Activated CD8-positive, alpha-beta memory T cell treated with anti-CD3 and anti-CD28 coated beads for 36 hours (primary cell): Measurements from ENCODE around the gene ZSCAN25. TPM values are rescaled to one million over a fixed set of nuclear protein-coding genes. Genes with fewer than 3 reads are reported as not detected.
"Not testable (repeated sequence)": the region's sequence is repeated elsewhere in the genome, so short reads cannot be mapped to it uniquely, and the experiment has no call there.

Experiments used
- CTCF ChIA-PET: fragments of 350-600 bp; sonication (Branson Sonifier 250); formaldehyde crosslinking; loops from one replicate; lab custom pipeline; 2021; ENCODE audit warnings: antibody characterized with exemption; lab: Charles Lee
- POLR2A ChIA-PET: fragments of 350-600 bp; sonication (Branson Sonifier 250); formaldehyde crosslinking; loops from one replicate; lab custom pipeline; 2021; ENCODE audit warnings: antibody characterized with exemption; lab: Charles Lee
- total RNA-seq, 2 experiments: library from RNA; stranded (reverse); gene quantifications; one replicate each; pipeline ENCODE4 v1.2.3, GENCODE V29; 2021

The ZSCAN25 gene
- total RNA-seq, 2 experiments from 2014 or later = 24.8 to 27.8 TPM

DNA sequence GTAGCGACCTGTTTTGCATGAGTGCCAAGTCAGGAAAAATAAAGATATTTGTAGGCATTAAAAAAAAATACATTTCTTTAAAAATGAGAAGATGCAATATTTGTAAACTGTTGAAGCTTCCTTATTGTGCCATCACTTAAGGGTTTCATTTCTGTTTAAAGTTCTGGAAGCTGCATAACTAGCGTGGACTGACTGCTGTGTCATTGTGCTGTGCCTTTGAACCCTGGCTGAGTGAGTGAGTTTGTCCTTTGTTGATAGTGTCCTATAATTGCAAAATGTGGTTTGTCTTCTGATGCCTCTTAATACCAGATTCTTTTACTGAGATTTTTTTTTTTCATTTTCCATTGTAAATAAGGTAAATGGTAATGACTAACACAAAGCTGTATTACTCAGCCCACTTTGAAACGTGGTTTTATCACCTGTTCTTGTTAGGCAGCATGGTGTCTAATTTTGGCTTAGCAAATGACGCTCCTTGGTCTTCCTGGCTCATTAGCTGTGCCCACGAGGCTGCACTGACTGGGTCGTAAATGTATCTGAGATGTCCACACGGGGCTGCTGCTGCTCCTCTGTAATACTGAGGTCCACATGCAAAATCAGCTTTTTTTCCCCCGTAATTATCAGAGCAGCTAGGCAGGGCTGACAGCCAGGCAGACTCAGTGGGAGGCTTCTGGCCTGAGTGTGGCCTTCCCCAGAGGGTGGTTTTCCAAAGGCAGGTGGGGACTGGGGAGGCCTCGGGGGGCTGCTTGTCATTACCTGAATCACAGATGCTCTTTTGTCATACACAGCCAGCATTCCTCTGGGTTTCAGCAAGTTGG, 14.8 kb downstream of the ZSCAN25 start:
- ChIA-PET POLR2A (interaction anchor here (0.6 to 1.8 kb wide), 4 partner anchors 11 to 451 kb away, joined by 3 to 7 read pairs (median 5); partner anchors contain the start of genes TRIM4 and ZSCAN25), CTCF (interaction anchor here (0.7 to 1.0 kb wide), 3 partner anchors 10 to 209 kb away, joined by 3 read pairs; no protein-coding TSS in a partner anchor)

DNA sequence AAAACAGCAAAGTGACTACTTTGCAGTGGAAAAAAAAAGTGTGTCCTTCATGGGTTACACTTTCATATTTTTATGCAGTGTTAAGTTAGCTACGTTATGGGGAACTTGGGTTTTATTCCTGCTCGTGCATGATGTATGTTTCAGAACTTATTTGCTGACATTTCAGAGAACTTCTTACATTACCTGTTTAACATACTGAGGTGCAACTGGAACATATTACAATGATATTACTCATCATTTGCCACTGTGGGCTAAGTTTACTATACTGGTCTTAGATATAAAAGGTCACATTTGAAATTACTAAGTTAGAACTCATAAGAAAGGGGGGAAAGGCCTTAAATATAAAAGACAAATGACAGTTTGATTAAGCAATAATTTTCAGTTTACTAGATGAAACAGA, 20.7 kb downstream of the ZSCAN25 start:
- CTCF ChIA-PET, POLR2A ChIA-PET: not testable (repeated sequence)

DNA sequence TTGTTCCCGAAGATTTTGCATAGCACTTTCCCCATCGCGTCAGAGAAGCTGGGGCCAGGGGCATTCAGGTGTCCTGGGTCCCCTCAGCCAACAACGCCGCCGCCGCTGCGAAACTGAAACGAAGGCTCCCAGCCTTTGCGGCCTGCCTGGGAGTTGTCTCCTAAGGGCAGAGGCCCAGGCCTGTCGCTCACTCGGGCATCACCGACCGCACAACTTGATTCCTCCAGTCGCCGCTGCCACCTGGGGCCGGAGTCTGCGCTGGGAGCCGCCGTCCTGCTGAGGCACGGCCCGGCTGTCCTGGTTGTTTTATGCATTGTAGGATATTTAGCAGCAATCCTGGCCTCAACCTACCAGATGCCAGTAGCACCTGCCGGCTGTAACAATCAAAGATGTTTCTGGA, 22.0 kb downstream of the ZSCAN25 start:
- ChIA-PET POLR2A (no interaction called here), CTCF (interaction anchor here (1.4 kb wide), 1 partner anchor 22 kb away, joined by 3 read pairs; the partner anchor contains the start of gene ZSCAN25)

DNA sequence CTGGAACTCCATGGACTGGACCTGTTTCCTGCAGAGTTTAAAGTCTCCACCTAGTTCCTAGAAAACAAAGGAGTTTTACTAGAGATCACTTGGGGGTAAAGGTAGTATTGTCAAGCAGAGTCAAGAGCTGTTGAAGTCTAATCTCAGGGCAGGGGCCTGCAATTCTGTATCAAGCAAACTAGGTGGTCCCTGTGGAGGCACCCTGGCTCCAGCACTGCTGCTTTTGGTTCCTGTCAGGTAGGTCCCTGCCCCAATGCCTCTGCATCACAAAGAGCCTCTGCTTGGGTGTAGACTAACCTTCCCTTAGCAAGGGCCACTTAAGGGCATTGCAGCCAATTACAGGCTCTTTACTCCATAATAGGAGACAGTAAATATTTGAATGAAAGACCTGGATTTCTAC, 22.5 kb downstream of the ZSCAN25 start:
- ChIA-PET POLR2A (no interaction called here), CTCF (interaction anchor here (1.4 kb wide), 1 partner anchor 23 kb away, joined by 3 read pairs; the partner anchor contains the start of gene ZSCAN25)

DNA sequence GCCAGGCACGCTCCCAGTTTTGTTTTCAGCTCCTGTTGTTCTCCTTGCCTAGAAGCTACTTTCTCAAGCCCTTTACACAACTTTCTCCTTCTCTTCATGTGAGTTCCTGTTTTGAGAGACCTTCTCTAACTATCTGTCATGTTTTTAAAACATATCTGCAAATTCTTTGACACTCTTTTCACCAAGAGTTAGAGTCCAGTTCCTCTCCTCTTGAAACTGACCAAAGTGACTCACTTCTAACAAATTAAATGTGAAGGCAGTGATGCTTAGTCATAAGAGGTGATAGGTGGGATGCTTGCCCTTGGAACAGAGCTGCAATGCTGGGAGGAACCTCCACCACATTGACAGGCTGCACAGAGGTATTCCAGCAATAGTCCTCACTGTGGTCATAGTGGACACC, 25.3 kb downstream of the ZSCAN25 start:
- POLR2A ChIA-PET = interaction anchor here (0.6 kb wide), 1 partner anchor 173 kb away, joined by 3 read pairs; no protein-coding TSS in a partner anchor
- CTCF ChIA-PET = interaction anchor here (0.8 kb wide), 1 partner anchor 10 kb away, joined by 3 read pairs; no protein-coding TSS in a partner anchor

DNA sequence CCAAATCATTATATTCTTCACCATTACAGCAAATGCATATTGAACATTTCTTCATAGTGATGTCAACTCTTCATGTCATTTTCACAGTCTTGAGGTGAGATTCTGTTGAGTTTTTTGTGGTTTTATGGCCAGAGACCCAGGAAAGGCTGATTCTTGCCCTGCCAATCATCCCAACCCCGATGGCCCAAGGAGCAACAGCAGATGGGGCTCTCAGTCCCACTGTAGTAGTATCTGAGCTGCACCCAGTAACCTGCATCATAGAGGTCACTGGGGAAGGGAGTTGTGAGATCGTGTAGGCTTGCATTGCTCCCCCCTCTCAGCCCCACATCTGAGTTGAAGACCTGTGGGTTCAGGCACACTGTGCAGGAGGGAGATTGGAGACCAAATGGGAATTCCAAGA, 26.7 kb downstream of the ZSCAN25 start:
- ChIA-PET CTCF (no interaction called here), POLR2A (no interaction called here)

DNA sequence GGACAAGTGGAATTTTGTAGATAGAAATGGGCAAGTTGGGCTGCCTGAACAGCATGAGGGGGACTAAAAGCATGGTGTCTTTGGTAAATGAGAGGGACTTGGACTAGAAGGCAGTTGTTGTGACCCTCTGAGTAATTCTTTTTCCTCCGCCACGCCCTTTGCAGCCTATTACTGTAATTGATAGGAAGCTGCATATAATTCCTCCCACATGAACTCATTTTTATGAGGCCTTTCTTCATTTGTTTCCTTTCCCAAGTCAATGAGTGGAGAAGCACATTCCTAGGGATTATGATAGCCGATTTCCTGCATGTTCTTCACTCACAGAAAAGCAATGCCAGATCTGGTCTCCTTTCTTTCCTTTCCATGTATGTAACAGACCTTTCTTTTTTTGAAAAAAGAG, 27.7 kb downstream of the ZSCAN25 start:
- CTCF ChIA-PET = no interaction called here
- POLR2A ChIA-PET = no interaction called here

DNA sequence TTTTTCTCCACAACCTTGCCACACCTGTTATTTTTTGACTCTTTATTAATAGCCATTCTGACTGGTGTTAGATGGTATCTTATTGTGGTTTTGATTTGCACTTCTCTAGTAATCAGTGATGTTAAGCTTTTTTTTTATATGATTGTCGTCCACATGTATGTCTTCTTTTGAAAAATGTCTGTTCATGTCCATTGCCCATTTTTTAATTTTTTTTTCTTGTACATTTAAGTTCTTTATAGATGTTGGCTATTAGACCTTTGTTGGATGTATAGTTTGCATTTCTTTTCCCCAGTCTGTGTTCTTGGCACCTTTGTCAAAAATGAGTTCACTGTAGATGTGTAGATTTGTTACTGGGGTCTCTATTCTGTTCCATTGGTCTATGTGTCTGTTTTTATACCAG, 28.8 kb downstream of the ZSCAN25 start:
- POLR2A ChIA-PET = no interaction called here
- CTCF ChIA-PET = no interaction called here

DNA sequence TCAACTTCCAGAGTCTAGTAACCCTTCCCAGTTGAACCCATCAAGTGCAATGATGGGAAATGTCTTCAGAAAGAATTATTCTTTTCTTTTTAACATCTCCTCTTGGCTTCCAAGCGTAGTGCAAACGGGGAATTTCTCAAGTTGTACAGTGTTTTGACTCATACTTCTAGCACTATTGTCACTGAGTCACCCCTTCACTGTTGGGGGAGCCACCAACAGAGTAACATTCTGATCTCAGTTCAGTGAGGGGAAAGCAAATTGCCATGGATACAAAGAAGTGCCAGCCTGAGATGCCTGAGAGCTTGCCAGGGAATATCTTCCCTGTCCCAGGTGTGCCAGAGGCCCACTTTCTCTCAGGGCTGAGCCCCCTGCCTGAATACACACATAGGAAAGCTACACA, 32.1 kb downstream of the ZSCAN25 start:
- CTCF ChIA-PET = no interaction called here
- POLR2A ChIA-PET = no interaction called here

DNA sequence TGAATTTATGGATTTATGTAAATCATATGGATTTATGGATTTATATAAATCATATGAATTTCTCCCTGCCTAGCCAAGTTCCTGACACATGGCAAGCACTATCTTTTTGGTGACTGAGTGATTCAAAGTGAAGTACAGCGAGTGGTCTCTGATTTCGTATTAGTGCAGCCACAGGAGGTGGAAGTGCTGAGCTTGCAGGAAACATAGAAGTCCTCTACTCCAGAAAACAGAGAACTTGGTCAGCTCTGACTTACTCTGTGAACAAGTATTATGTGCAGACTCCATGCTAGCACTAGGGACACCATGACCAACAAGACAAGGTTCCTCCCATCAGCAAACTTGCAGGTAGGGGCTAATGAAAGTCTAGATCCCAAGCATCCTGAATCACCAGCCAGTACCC, 34.5 kb downstream of the ZSCAN25 start:
- CTCF ChIA-PET = interaction anchor here (1.1 kb wide), 1 partner anchor 74 kb away, joined by 3 read pairs; no protein-coding TSS in a partner anchor
- POLR2A ChIA-PET = no interaction called here

DNA sequence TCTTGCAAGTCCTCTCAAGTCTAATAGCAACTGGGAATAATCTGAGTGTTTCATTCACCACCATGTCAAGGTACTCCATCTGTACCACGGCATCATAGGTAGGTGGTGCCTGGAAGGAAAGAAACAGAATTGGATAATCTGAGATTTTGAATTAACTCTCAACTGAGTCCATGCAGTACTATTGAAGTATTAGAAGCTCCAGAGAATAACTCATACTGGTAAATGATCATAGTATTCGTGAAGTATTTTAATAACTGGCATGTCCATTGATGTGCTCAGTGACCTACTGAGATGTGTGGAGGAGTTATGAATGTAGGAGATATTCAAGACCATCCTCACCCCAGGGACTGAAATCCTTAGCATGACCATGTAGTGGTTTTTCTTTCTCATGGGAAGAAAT, 35.9 kb downstream of the ZSCAN25 start:
- CTCF ChIA-PET = interaction anchor here (0.6 kb wide), 1 partner anchor 37 kb away, joined by 3 read pairs; no protein-coding TSS in a partner anchor
- POLR2A ChIA-PET = no interaction called here

DNA sequence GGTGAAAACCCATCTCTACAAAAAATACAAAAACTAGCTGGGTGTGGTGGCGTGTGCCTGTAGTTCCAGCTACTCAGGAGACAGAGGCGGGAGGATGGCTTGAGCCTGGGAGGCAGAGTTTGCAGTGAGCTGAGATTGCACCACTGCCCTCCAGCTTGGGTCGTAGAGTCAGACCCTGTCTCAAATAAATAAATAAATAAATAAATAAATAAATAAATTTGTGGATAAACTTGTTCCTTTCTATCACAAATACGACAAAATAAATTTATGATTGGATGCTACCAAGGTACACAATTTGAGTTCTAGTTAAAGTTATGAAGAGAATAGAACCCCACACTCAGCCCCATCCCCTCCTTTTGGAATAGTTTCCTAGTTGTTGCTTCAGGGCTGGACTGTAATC, 36.5 kb downstream of the ZSCAN25 start:
- POLR2A ChIA-PET, CTCF ChIA-PET: not testable (repeated sequence)

DNA sequence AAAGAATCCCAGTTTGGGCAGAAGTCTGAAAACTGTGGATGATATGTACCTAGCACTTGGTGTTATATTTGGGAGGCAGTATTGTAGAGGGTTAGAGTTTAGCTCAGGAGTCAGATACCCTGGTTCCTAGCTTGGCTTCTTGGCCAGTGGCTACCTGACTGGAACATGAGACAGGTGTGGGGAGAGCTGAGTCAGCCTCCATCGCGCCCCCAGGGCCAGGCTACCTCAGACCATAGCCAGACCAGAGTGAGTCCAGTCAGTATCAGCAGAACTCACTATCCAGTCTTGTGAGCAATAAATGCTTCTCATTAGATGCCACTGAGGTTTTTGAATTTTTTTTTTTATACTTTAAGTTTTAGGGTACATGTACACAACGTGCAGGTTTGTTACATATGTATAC, 37.0 kb downstream of the ZSCAN25 start:
- ChIA-PET POLR2A (no interaction called here), CTCF (no interaction called here)

DNA sequence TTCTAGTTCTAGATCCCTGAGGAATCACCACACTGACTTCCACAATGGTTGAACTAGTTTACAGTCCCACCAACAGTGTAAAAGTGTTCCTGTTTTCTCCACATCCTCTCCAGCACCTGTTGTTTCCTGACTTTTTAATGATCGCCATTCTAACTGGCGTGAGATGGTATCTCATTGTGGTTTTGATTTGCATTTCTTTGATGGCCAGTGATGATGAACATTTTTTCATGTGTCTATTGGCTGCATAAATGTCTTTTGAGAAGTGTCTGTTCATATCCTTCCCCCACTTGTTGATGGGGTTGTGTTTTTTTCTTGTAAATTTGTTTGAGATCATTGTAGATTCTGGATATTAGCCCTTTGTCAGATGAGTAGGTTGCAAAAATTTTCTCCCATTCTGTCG, 37.9 kb downstream of the ZSCAN25 start:
- POLR2A ChIA-PET, CTCF ChIA-PET: not testable (repeated sequence)

DNA sequence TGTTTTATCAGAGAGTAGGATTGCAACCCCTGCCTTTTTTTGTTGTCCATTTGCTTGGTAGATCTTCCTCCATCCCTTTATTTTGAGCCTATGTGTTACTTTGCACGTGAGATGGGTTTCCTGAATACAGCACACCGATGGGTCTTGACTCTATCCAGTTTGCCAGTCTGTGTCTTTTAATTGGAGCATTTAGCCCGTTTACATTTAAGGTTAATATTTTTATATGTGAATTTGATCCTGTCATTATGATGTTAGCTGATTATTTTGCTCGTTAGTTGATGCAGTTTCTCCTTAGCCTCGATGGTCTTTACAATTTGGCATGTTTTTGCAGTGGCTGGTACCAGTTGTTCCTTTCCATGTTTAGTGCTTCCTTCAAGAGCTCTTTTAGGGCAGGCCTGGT, 41.1 kb downstream of the ZSCAN25 start:
- POLR2A ChIA-PET, CTCF ChIA-PET: not testable (repeated sequence)

DNA sequence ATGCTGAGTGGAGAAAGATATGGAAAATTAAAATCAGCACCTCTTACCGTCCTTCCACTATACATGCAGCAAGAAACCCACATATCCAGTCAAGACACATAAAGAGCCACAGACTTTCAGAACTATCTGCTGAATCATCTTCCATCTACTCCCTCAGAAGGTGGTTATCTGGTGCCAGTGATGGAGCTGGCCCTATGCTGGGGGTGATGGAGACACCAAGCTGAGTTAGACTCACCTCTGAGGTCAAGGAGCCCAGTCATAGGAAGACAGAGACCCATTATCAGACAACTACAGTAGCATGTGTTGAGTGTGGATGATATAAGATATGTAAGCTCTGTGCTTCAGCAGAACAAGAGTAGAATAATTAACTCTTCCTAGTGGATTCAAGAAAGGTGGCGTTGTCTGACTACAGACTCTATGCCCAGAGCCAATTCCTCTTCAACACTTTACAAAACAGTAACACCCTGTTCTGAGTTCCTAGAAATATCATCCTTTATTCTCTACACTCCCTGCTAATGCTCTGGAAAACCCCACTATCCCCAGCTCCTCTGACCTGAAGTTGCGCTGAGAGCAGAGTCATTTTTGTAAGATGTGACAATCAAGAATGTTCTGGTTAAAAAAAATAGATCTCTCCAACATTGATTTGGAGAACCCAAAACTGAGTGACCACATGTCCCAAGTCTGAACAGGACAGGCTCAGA, 48.7 kb downstream of the ZSCAN25 start:
- CTCF ChIA-PET = interaction anchor here (0.8 to 1.2 kb wide), 2 partner anchors 34 to 1022 kb away, joined by 3 read pairs; no protein-coding TSS in a partner anchor

DNA sequence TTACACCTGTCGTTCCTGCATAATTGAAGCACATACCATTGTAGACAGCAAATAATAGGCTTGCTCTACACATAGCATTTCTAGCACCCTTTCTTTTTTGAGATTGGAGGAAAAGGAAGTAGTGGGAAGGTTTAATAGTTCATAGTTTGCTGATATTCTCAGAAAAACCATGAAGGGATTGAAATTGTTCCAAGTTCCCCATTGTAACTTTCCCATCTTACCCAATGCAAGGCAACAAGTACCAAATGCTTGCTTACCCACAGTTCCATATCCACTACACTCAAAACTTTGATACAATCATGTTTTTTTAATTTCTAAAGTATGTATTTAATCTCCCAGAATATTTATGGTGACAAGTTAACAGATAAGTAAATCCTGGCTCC, 49.3 kb downstream of the ZSCAN25 start:
- CTCF ChIA-PET = no interaction called here
- POLR2A ChIA-PET = no interaction called here

More for the DNA sequence above, 48.7 kb downstream of the ZSCAN25 start:
- POLR2A ChIA-PET = no interaction called here

DNA sequence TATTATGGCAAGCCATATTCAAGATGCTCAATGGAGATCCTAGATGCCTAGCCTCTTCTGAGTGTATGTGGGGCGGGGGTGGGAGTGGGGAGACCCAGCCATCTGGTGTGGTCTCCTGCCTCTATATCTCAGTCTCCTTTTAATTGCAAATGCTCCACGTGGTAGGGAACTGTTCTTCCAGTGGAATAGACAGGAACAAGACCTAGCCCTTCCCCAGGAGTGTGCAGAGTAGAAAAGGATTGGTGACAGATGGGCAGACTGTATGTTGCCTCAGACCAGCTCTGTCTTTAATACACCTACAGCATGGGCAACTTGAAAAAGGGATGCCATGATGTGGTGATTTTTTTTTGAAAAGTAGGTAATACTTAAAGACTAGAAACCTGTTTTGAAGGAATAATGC, 50.4 kb downstream of the ZSCAN25 start:
- POLR2A ChIA-PET = no interaction called here
- CTCF ChIA-PET = no interaction called here

DNA sequence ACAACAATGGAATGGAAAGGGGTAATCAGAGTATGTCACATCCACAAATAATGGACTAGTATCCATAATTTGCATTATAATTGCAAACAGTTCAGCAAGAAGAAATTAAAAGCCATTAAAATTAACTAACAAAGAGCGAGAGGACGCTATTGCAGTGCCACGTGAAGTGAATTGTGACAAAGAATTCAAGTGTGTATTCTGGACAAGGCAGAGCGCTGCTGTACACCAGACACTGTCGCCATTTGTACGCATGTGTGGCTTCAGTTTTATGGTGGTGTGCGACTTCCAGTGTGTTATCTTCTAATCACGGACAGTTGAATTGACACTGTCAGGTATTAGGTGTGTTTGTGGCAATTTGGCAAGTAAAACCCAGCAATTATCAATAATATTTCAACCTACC, 51.8 kb downstream of the ZSCAN25 start:
- CTCF ChIA-PET = no interaction called here
- POLR2A ChIA-PET = no interaction called here

DNA sequence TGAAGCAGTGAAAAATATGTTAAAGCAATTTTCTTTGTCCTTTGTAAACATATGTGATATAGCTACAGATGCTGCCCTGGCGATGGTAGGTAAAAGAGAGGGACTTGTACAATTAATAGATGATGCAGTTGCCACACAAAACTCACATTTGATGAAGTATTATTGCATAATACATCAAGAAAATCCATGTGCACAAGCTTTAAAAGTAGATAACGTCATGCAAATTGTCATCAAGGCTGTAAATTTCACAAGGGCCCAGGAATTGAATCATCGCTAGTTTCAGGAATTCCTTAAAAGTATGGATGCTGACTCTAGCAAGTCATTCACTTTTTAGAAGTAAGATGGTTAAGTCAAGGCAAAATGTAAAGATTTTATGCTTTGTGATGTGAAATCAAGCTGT, 53.0 kb downstream of the ZSCAN25 start:
- POLR2A ChIA-PET = no interaction called here
- CTCF ChIA-PET = no interaction called here
